Fibroblast of lung (primary cell): Measurements from ENCODE around the gene ORC3.

Experiments used
- EZH2 ChIP-seq: IDR thresholded peaks from 2 replicates; pipeline ENCODE4 v1.5.1; 2012; ENCODE audit warnings: low read length, control low read depth, mild to moderate bottlenecking; ENCODE audit errors: missing control alignments
- TF ChIP-seq, protein P1 (sequence below), 2 donors: IDR thresholded peaks in 1 of 2; conservative IDR thresholded peaks in 1 of 2; 1 replicate in 1 of 2; 2 replicates in 1 of 2; pipeline ENCODE4 v1.5.1; 2011 to 2012; ENCODE audit warnings: low read length in 2 of 2, control low read depth in 1 of 2, inconsistent platforms in 1 of 2, low read depth in 1 of 2, mild to moderate bottlenecking in 1 of 2

DNA sequence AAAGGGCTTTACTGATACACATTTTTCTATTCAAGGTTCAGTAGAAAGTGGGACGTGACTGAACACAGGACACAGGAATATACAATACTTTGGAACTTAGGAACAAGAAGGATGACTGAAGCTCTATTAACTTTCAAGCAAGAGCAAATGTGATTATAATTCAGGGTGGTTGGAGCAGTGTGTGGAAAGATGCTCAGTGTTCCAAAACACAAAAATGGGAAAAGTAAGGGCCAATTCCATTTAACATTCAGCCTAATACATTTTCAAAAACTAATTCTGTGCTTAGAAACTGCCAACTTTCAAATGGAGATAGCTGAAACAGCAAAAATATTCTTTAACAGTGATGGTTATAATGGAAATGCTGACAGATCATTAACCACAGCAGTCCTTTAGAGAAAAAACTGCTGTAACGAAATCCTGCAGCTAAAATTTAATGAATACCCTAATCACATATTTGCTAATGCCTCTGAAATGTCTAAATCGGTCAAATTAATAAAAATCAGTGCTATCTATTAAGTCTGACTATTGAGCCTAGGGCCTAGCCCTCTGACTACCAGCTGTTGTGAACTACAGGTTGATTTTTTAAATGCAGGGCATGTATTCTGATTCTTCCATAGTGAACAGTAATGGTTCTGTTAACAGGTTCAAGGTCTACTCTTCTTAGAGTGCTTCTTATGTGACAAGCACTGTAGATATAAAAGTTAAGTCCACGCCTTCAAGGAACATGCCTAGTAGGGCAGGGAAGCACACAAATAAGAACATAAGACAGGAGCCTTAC lies 46.0 kb upstream of the ORC3 start:
- TF ChIP-seq, protein P1, sequence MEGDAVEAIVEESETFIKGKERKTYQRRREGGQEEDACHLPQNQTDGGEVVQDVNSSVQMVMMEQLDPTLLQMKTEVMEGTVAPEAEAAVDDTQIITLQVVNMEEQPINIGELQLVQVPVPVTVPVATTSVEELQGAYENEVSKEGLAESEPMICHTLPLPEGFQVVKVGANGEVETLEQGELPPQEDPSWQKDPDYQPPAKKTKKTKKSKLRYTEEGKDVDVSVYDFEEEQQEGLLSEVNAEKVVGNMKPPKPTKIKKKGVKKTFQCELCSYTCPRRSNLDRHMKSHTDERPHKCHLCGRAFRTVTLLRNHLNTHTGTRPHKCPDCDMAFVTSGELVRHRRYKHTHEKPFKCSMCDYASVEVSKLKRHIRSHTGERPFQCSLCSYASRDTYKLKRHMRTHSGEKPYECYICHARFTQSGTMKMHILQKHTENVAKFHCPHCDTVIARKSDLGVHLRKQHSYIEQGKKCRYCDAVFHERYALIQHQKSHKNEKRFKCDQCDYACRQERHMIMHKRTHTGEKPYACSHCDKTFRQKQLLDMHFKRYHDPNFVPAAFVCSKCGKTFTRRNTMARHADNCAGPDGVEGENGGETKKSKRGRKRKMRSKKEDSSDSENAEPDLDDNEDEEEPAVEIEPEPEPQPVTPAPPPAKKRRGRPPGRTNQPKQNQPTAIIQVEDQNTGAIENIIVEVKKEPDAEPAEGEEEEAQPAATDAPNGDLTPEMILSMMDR (conservative IDR thresholded peaks at IDR 0.05 in 1 of 2, IDR thresholded peaks at IDR 0.05 in 1 of 2; ENCODE audit: low read depth in 1 of 2, low read length in 2 of 2): no peak
- no peak for TF ChIP-seq EZH2
